Sigmoid colon (tissue), 4 donors: ENCODE data around the gene GPATCH2.

ENCODE experiments used
- CTCF ChIP-seq, 4 experiments: fragments of 450-650 bp in 3 of 4; fragments of 200-600 bp in 1 of 4; IDR thresholded peaks; one replicate each; pipeline ENCODE4 v1.5.1; 2016 to 2019; ENCODE audit warnings: antibody characterized with exemption in 4 of 4, mild to moderate bottlenecking in 3 of 4, moderate library complexity in 2 of 4
- EP300 ChIP-seq, 4 donors: sonication (generic); formaldehyde crosslinking; IDR thresholded peaks; one replicate each; pipeline ENCODE4 v1.6.1; 2017; ENCODE audit warnings: antibody characterized with exemption in 4 of 4
- POLR2A ChIP-seq, 2 donors: fragments of 450-650 bp; IDR thresholded peaks; one replicate each; pipeline ENCODE4 v1.6.1; 2016; ENCODE audit warnings: antibody characterized with exemption in 2 of 2, mild to moderate bottlenecking in 2 of 2, moderate library complexity in 2 of 2

- TF ChIP-seq CTCF (IDR thresholded peaks at IDR 0.05) = no peak
- TF ChIP-seq POLR2A (IDR thresholded peaks at IDR 0.05) = no peak
- TF ChIP-seq EP300 (IDR thresholded peaks at IDR 0.05) = no peak
These were observed 78.4 kb downstream of the GPATCH2 start for GRCh38 chr1:217552339-217552951.
